Spleen (tissue), 11 donors: ENCODE data around the gene ITPR2. TPM values are rescaled to one million over a fixed set of nuclear protein-coding genes. Genes with fewer than 3 reads are reported as not detected.

Source experiments
- DNase-seq: peaks from one replicate; pipeline ENCODE4 v3.0.0-alpha.2; 2020
- H3K27ac ChIP-seq, 8 donors: fragments of 200-600 bp; sonication (generic) in 7 of 8; 1 replicate in 4 of 8; 2 replicates in 4 of 8; pipeline versions ENCODE4 v1.5.0 to v1.8.0; 2016 to 2021; ENCODE audit warnings: inconsistent platforms in 4 of 8, mild to moderate bottlenecking in 4 of 8, moderate library complexity in 1 of 8
- H3K27me3 ChIP-seq, 7 donors: fragments of 200-600 bp; sonication (generic) in 6 of 7; replicated peaks in 1 of 7; 1 replicate in 4 of 7; 2 replicates in 3 of 7; pipeline versions ENCODE4 v1.5.0 to v1.8.0; 2016 to 2021; ENCODE audit warnings: inconsistent platforms in 3 of 7, mild to moderate bottlenecking in 1 of 7
- H3K36me3 ChIP-seq, 6 donors: fragments of 200-600 bp; sonication (generic) in 5 of 6; 1 replicate in 4 of 6; 2 replicates in 2 of 6; pipeline versions ENCODE4 v1.5.0 to v1.8.0; 2016 to 2021; ENCODE audit warnings: inconsistent platforms in 2 of 6
- H3K4me1 ChIP-seq, 6 donors: fragments of 200-600 bp; sonication (generic) in 5 of 6; 1 replicate in 3 of 6; 2 replicates in 3 of 6; pipeline versions ENCODE4 v1.5.0 to v1.8.0; 2016 to 2021; ENCODE audit warnings: inconsistent platforms in 3 of 6
- H3K4me3 ChIP-seq, 8 donors: fragments of 200-600 bp; sonication (generic) in 7 of 8; 1 replicate in 4 of 8; 2 replicates in 4 of 8; pipeline versions ENCODE4 v1.5.0 to v1.8.0; 2016 to 2021; ENCODE audit warnings: inconsistent platforms in 4 of 8, mild to moderate bottlenecking in 4 of 8, moderate library complexity in 2 of 8
- H3K9me3 ChIP-seq, 8 donors: fragments of 200-600 bp; sonication (generic) in 7 of 8; 1 replicate in 4 of 8; 2 replicates in 4 of 8; pipeline versions ENCODE4 v1.5.0 to v1.8.0; 2016 to 2021; ENCODE audit warnings: inconsistent platforms in 4 of 8
- CTCF ChIP-seq, 11 experiments: fragments of 200-600 bp in 7 of 11; fragments of 450-650 bp in 4 of 11; sonication (generic) in 4 of 11; IDR thresholded peaks in 8 of 11; conservative IDR thresholded peaks in 3 of 11; 1 replicate in 7 of 11; 2 replicates in 4 of 11; pipeline versions ENCODE4 v1.4.0 to v1.8.0; 2016 to 2021; ENCODE audit warnings: antibody characterized with exemption in 11 of 11, inconsistent platforms in 4 of 11, mild to moderate bottlenecking in 1 of 11
- POLR2A ChIP-seq, 3 donors: fragments of 450-650 bp; IDR thresholded peaks; one replicate each; pipeline ENCODE4 v1.5.1; 2017; ENCODE audit warnings: antibody characterized with exemption in 3 of 3, mild to moderate bottlenecking in 1 of 3
- POLR2AphosphoS5 ChIP-seq, 3 donors: sonication (generic); formaldehyde crosslinking; IDR thresholded peaks; one replicate each; pipeline ENCODE4 v1.5.1; 2017; ENCODE audit warnings: antibody characterized with exemption in 3 of 3
- WGBS, 5 donors: extraction: QIAGEN DNeasy Blood & Tissue Kit in 3 of 5; methylation state at CpG; one replicate each; pipeline versions ENCODE4 v1.1.5 to v1.1.7; 2013 to 2018; 5-methylcytosine and 5-hydroxymethylcytosine counted together
- intact Hi-C: fragments of 100-400 bp; cut with DNase I; formaldehyde crosslinking; loops from one replicate; pipeline ENCODE4 v1.15.0; 2023; ENCODE audit warnings: low total_unique reads
- polyA plus RNA-seq, 3 donors: library from polyadenylated mRNA; stranded (reverse); fragments of 200-250 nt; gene quantifications; one replicate each; pipeline ENCODE4 v1.2.1, GENCODE V29; 2013
- total RNA-seq, 7 donors: library from RNA; depleted of rRNA in 3 of 7; stranded (reverse); fragments of >200 nt in 3 of 7; fragmentation: NEBNext Ultra II Directional in 4 of 7; extraction: Animal tissue kit (Norgen Biotek cat#: 25700) in 4 of 7; gene quantifications; one replicate each; pipeline versions ENCODE4 v1.1.0 to v1.2.1, GENCODE V29; 2016 to 2021
- donor health status: healthy with polysubstance abuse.
- donor health status: DM: no; HTN: no; CAD: no; lungs with moderate emphysema.
- donor health status: DM: no; HTN: no; CAD: no.
- donor health status: Bipolar disorder and iron deficiency.
- donor health status: healthy.
- donor health status: DM: no; HTN: no; CAD: no.
- donor health status: DM: yes; HTN: yes; CAD: no.

ITPR2 gene
- total and polyA plus RNA-seq, 10 donors: 3.2 to 105 (median 60.4) TPM

GRCh38 chr12:26406813-26407212 lies 426.2 kb downstream of the ITPR2 start:
- H3K27me3 ChIP-seq: no peaks in the 10 kb centered on the region
- no peak for DNase-seq
- intact Hi-C loops: no loop called here
- no peaks in the 10 kb centered on the region for H3K9me3 ChIP-seq
- H3K27ac ChIP-seq: no peak overlapping the region
- no peak overlapping the region for H3K4me3 ChIP-seq
- peaks cover 0 to 61% (median 12%) of the 10 kb centered on the region in 6 donors for H3K36me3 ChIP-seq
- WGBS, 5 donors: 84 to 94% (median 89%) methylated on average over 2 of the region's 2 CpGs
- no peaks in the 10 kb centered on the region for H3K4me1 ChIP-seq
- TF ChIP-seq CTCF (IDR thresholded peaks at IDR 0.05 in 8 of 11, conservative IDR thresholded peaks at IDR 0.05 in 3 of 11) (no peak), POLR2A (IDR thresholded peaks at IDR 0.05) (no peak), POLR2AphosphoS5 (IDR thresholded peaks at IDR 0.05) (no peak)

- intact Hi-C loops: no loop called here
- no peak for DNase-seq
- no peak overlapping the region for H3K27ac ChIP-seq
- no peak for TF ChIP-seq POLR2A (IDR thresholded peaks at IDR 0.05)
- TF ChIP-seq POLR2AphosphoS5 (IDR thresholded peaks at IDR 0.05): no peak
- no peak for TF ChIP-seq CTCF (IDR thresholded peaks at IDR 0.05 in 8 of 11, conservative IDR thresholded peaks at IDR 0.05 in 3 of 11)
- WGBS, 5 donors: 82 to 94% (median 86%) methylated on average over 3 of the region's 3 CpGs
- no peaks in the 10 kb centered on the region for H3K27me3 ChIP-seq
- no peaks in the 10 kb centered on the region for H3K4me1 ChIP-seq
- H3K36me3 ChIP-seq: peaks cover 0 to 61% (median 10%) of the 10 kb centered on the region in 6 donors
- no peak overlapping the region for H3K4me3 ChIP-seq
- no peaks in the 10 kb centered on the region for H3K9me3 ChIP-seq
Measured at GRCh38 chr12:26406391-26406790, 426.6 kb downstream of the ITPR2 start.

GRCh38 chr12:26403601-26404000 lies 429.4 kb downstream of the ITPR2 start:
- no peak overlapping the region for H3K27ac ChIP-seq
- H3K9me3 ChIP-seq: no peaks in the 10 kb centered on the region
- no peaks in the 10 kb centered on the region for H3K27me3 ChIP-seq
- no peak for TF ChIP-seq CTCF (IDR thresholded peaks at IDR 0.05 in 8 of 11, conservative IDR thresholded peaks at IDR 0.05 in 3 of 11)
- no peak for TF ChIP-seq POLR2A (IDR thresholded peaks at IDR 0.05)
- no peak for TF ChIP-seq POLR2AphosphoS5 (IDR thresholded peaks at IDR 0.05)
- H3K36me3 ChIP-seq: peaks cover 0 to 51% (median 4%) of the 10 kb centered on the region in 6 donors
- 91 to 96% (median 94%) methylated on average over 5 of the region's 5 CpGs for WGBS, 5 donors
- H3K4me3 ChIP-seq: no peak overlapping the region
- DNase-seq: no peak
- no peaks in the 10 kb centered on the region for H3K4me1 ChIP-seq
- intact Hi-C loops: no loop called here

- Histone ChIP-seq H3K4me1 (no peaks in the 10 kb centered on the region), H3K36me3 (peaks cover 0 to 51% (median 4%) of the 10 kb centered on the region in 6 donors), H3K27ac (no peak overlapping the region), H3K9me3 (no peaks in the 10 kb centered on the region), H3K4me3 (no peak overlapping the region), H3K27me3 (no peaks in the 10 kb centered on the region)
- DNase-seq: no peak
- 89 to 94% (median 91%) methylated on average over 4 of the region's 4 CpGs for whole genome bisulfite sequencing, 5 donors
- peak in 5 of 11 experiments; percentile 17 to 41 (median 26) for TF ChIP-seq CTCF (IDR thresholded peaks at IDR 0.05 in 8 of 11, conservative IDR thresholded peaks at IDR 0.05 in 3 of 11)
- no peak for TF ChIP-seq POLR2AphosphoS5 (IDR thresholded peaks at IDR 0.05)
- TF ChIP-seq POLR2A (IDR thresholded peaks at IDR 0.05): no peak
- intact Hi-C loops: no loop called here
Measured at GRCh38 chr12:26402648-26403047, 430.3 kb downstream of the ITPR2 start.
